CD4-positive, CD25-positive, alpha-beta regulatory T cell (primary cell): Measurements from ENCODE around the gene CDCA7L. TPM values are rescaled to one million over a fixed set of nuclear protein-coding genes. Genes with fewer than 3 reads are reported as not detected.

Experiments used
- ATAC-seq, 2 donors: fragments of 150-1000 bp; cut with Tn5 transposase; one replicate each; pipeline ENCODE4 v1.10.0; 2021; ENCODE audit warnings: low read depth in 2 of 2, moderate number of reproducible peaks in 2 of 2, moderate library complexity in 1 of 2
- DNase-seq, 3 donors: peaks; one replicate each; pipeline versions ENCODE4 v3.0.0 to v3.0.0-alpha.2; 2012 to 2022; ENCODE audit warnings: mixed read lengths in 1 of 3
- H3K27ac ChIP-seq: one replicate; pipeline ENCODE4 v1.7.0; 2013; ENCODE audit warnings: mild to moderate bottlenecking, low read length; ENCODE audit not compliant: insufficient read depth, poor library complexity, severe bottlenecking
- H3K27me3 ChIP-seq: one replicate; pipeline ENCODE4 v1.7.0; 2013; ENCODE audit warnings: low read length; ENCODE audit not compliant: control insufficient read depth, insufficient read depth
- H3K36me3 ChIP-seq: one replicate; pipeline ENCODE4 v1.7.0; 2013; ENCODE audit warnings: mild to moderate bottlenecking, low read length, moderate library complexity; ENCODE audit not compliant: control insufficient read depth, insufficient read depth
- H3K4me1 ChIP-seq: 2 replicates; pipeline ENCODE4 v1.7.0; 2013; ENCODE audit warnings: mild to moderate bottlenecking, low read length; ENCODE audit not compliant: insufficient read depth, control insufficient read depth, poor library complexity, severe bottlenecking
- H3K4me3 ChIP-seq: one replicate; pipeline ENCODE4 v1.7.0; 2013; ENCODE audit warnings: low read depth, mild to moderate bottlenecking, low read length, moderate library complexity
- H3K9me3 ChIP-seq, 2 experiments: 1 replicate in 1 of 2; 2 replicates in 1 of 2; pipeline ENCODE4 v1.7.0; 2013; ENCODE audit warnings: low read length in 2 of 2, mild to moderate bottlenecking in 1 of 2, moderate library complexity in 1 of 2; ENCODE audit not compliant: control insufficient read depth in 2 of 2
- H3K27ac Mint-ChIP-seq, 3 donors: one replicate each; pipeline ENCODE4 v1.8.0; 2020 to 2022; ENCODE audit warnings: mild to moderate bottlenecking in 3 of 3, mixed read lengths in 3 of 3, moderate library complexity in 2 of 3
- H3K27me3 Mint-ChIP-seq: one replicate; pipeline ENCODE4 v1.8.0; 2022; ENCODE audit warnings: mild to moderate bottlenecking, mixed read lengths
- H3K36me3 Mint-ChIP-seq: one replicate; pipeline ENCODE4 v1.8.0; 2020; ENCODE audit warnings: mixed read lengths
- H3K4me1 Mint-ChIP-seq, 4 donors: one replicate each; pipeline ENCODE4 v1.8.0; 2020 to 2022; ENCODE audit warnings: mixed read lengths in 4 of 4, mild to moderate bottlenecking in 1 of 4
- H3K4me3 Mint-ChIP-seq, 4 donors: one replicate each; pipeline ENCODE4 v1.8.0; 2020 to 2022; ENCODE audit warnings: mild to moderate bottlenecking in 4 of 4, mixed read lengths in 4 of 4, moderate library complexity in 3 of 4
- H3K9me3 Mint-ChIP-seq, 7 donors: one replicate each; pipeline ENCODE4 v1.8.0; 2020 to 2022; ENCODE audit warnings: mixed read lengths in 7 of 7, mild to moderate bottlenecking in 3 of 7, moderate library complexity in 2 of 7
- polyA plus RNA-seq, 4 donors: library from polyadenylated mRNA; unstranded; fragments of 300-500 nt; fragmentation: Illumina TruSeq; gene quantifications; one replicate each; pipeline ENCODE4 v1.2.3, GENCODE V29; 2021
- total RNA-seq: library from RNA; stranded (reverse); gene quantifications from one replicate; pipeline ENCODE4 v1.2.3, GENCODE V29; 2022

Gene CDCA7L
- total and polyA plus RNA-seq, 5 donors from 2014 or later: 8.3 to 33.1 (median 22.8) TPM

DNA sequence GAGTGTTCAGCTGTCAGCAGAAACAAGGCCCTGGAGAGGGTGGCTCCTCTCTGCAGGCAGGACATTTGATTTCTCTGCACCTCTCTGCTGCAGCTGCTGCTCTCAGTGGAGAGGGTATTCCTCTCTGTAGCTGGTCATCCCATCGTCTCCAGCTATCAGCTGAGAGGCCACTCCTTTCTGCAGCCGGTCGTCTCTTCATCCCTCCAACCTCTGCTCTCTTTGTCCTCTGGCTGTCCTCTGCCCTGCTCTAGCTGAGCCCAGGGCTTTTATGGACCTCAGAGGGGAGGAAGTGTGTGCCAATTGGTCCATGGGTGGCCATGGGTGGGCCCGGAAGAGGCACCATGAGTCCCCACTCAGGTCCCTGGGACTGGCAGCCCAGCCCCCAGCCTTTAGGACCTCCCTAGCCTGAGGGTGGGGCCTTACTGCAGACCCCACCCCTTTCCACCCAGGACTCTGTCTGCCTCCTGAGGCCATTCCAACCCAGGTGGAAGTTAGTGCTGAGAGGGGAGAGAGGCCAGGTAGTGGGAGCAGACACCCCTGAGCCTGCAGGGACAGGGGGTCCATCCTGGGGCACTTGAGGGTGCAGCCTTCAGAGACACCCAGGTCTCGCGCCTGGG lies 26.2 kb upstream of the CDCA7L start:
- Histone ChIP-seq H3K27ac (no peak overlapping the region), H3K4me1 (no peaks in the 10 kb centered on the region), H3K36me3 (no peaks in the 10 kb centered on the region), H3K9me3 (no peaks in the 10 kb centered on the region), H3K4me3 (no peak overlapping the region), H3K27me3 (no peaks in the 10 kb centered on the region)
- Mint-ChIP-seq H3K9me3 (no peaks in the 10 kb centered on the region), H3K4me3 (no peak overlapping the region), H3K4me1 (peaks cover 0 to 5% (median 4%) of the 10 kb centered on the region in 4 donors), H3K27ac (no peak overlapping the region), H3K36me3 (no peaks in the 10 kb centered on the region), H3K27me3 (peaks cover 7% of the 10 kb centered on the region)
- DNase-seq (no peak), ATAC-seq (no peak)

DNA sequence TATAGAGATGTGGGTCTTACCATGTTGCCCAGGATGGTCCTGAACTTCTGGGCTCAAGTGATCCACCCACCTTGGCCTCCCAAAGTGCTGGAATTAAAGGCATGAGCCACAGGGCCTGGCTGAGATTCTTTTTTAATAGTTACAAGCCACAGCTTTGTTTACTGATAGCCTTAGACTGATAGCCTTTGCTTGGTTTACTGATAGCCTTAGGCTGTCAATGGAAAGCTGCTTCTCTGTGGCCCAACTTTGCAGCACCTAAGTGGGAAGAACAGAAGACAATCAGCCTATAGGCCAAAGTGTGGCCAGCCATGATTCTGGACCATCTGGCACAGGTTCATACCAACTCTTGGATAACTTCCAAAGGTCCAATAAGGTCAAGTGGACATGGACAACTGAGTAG lies 24.1 kb upstream of the CDCA7L start:
- Mint-ChIP-seq H3K27me3 (peaks cover 7% of the 10 kb centered on the region), H3K4me1 (peaks cover 0 to 5% (median 4%) of the 10 kb centered on the region in 4 donors), H3K4me3 (no peak overlapping the region), H3K36me3 (no peaks in the 10 kb centered on the region), H3K9me3 (no peaks in the 10 kb centered on the region), H3K27ac (no peak overlapping the region)
- no peaks in the 10 kb centered on the region for H3K36me3 ChIP-seq
- no peak overlapping the region for H3K27ac ChIP-seq
- ATAC-seq (no peak), DNase-seq (no peak)
- no peaks in the 10 kb centered on the region for H3K4me1 ChIP-seq
- H3K9me3 ChIP-seq: no peaks in the 10 kb centered on the region
- H3K4me3 ChIP-seq: no peak overlapping the region
- H3K27me3 ChIP-seq: no peaks in the 10 kb centered on the region

DNA sequence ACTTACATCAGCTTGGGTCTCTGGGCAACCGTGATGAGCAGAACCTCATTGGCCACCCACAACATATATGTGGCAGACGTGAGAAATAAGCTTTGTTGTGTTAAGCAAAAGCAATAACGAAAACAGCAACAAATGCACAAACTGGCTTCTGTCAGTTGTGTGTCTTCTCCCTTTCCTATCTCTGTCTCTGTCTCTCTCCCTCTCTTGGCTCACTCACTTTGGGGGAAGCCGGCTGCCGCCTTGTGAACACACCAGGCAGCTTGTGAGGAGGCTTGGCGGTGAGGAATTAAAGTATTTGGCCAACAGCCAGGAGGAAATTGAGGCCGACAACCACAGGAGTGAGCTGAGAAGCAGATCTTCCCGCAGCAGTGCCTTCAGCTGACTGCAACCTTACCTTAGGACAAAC lies 21.9 kb upstream of the CDCA7L start:
- no peaks in the 10 kb centered on the region for H3K27me3 ChIP-seq
- peaks cover 4% of the 10 kb centered on the region for H3K27me3 Mint-ChIP-seq
- H3K4me3 ChIP-seq: no peak overlapping the region
- H3K27ac Mint-ChIP-seq: no peak overlapping the region
- no peaks in the 10 kb centered on the region for H3K36me3 ChIP-seq
- H3K4me1 Mint-ChIP-seq: peaks cover 0 to 5% (median 4%) of the 10 kb centered on the region in 4 donors
- H3K4me3 Mint-ChIP-seq: peak overlapping the region in 1 of 4 donors; percentile 36
- peak in 1 of 3 donors; percentile 15 for DNase-seq
- no peak overlapping the region for H3K27ac ChIP-seq
- H3K9me3 Mint-ChIP-seq: no peaks in the 10 kb centered on the region
- no peak for ATAC-seq
- no peaks in the 10 kb centered on the region for H3K36me3 Mint-ChIP-seq
- no peaks in the 10 kb centered on the region for H3K9me3 ChIP-seq
- no peaks in the 10 kb centered on the region for H3K4me1 ChIP-seq

DNA sequence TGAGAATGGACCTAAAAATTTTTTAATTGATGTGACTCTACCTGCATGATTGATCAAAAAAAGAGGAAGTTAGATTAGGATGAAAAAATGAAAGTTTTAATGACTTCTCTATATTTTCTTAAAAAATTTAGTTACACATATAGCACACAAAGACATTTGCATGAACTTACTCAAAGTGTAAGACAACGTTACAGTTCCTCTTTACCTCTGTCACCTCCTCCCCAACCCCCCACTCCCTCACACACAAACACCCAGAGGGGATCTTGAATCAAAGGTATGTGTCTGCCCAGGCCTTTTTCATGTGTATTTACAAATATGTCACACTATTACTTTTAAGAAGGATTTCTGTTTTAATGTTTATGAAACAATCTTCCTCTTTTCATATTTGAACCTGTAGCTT lies 20.6 kb upstream of the CDCA7L start:
- H3K36me3 Mint-ChIP-seq: no peaks in the 10 kb centered on the region
- Histone ChIP-seq H3K27me3 (no peaks in the 10 kb centered on the region), H3K27ac (no peak overlapping the region), H3K36me3 (no peaks in the 10 kb centered on the region), H3K4me1 (no peaks in the 10 kb centered on the region), H3K4me3 (no peak overlapping the region), H3K9me3 (no peaks in the 10 kb centered on the region)
- no peak overlapping the region for H3K27ac Mint-ChIP-seq
- no peaks in the 10 kb centered on the region for H3K9me3 Mint-ChIP-seq
- H3K4me1 Mint-ChIP-seq: peaks cover 0 to 5% (median 4%) of the 10 kb centered on the region in 4 donors
- DNase-seq (no peak), ATAC-seq (no peak)
- peaks cover 6% of the 10 kb centered on the region for H3K27me3 Mint-ChIP-seq
- no peak overlapping the region for H3K4me3 Mint-ChIP-seq

DNA sequence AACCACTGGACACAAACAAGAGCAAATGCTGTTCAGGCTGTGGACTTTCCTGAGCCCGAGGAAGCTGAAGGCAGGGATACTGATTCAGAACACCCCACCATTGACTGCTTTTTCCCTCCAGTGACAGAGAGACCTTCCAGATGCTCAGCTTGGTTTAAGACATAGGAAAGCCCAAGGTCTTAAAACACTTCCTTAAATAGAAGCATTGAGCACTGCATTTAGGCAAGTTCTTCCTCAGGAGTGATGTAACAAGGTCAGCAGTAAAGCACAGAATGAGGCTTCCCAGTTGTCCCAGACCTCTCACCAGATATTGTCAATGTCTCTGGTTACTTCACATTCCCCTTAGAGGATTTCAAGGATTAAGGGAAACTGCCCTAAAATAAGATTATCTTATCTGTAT lies 19.6 kb upstream of the CDCA7L start:
- Histone ChIP-seq H3K4me3 (no peak overlapping the region), H3K27ac (no peak overlapping the region), H3K9me3 (no peaks in the 10 kb centered on the region), H3K36me3 (no peaks in the 10 kb centered on the region), H3K4me1 (no peaks in the 10 kb centered on the region), H3K27me3 (no peaks in the 10 kb centered on the region)
- H3K27ac Mint-ChIP-seq: no peak overlapping the region
- ATAC-seq: no peak
- peaks cover 0 to 5% (median 4%) of the 10 kb centered on the region in 4 donors for H3K4me1 Mint-ChIP-seq
- H3K9me3 Mint-ChIP-seq: no peaks in the 10 kb centered on the region
- H3K4me3 Mint-ChIP-seq: no peak overlapping the region
- DNase-seq: no peak
- peaks cover 6% of the 10 kb centered on the region for H3K27me3 Mint-ChIP-seq
- no peaks in the 10 kb centered on the region for H3K36me3 Mint-ChIP-seq

DNA sequence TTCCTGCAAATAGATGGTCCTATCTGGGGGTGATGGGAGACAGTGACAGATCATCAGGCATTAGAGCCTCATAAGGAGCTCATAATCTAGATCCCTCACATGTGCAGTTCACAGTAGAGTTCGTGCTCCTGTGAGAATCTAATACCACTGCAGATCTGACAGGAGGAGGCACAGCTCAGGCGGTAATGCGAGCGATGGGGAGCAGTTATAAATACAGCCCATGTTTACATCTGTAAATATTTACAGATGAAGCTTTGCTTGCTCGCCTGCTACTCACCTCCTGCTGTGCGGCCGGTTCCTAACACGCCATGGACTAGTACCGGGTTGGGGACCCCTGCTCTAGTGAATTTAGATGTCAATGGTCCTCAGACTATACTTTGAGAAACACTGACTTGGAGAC lies 17.0 kb upstream of the CDCA7L start:
- H3K9me3 Mint-ChIP-seq: no peaks in the 10 kb centered on the region
- H3K36me3 Mint-ChIP-seq: no peaks in the 10 kb centered on the region
- Histone ChIP-seq H3K9me3 (no peaks in the 10 kb centered on the region), H3K27ac (no peak overlapping the region), H3K4me1 (no peaks in the 10 kb centered on the region), H3K36me3 (no peaks in the 10 kb centered on the region), H3K4me3 (no peak overlapping the region), H3K27me3 (no peaks in the 10 kb centered on the region)
- peaks cover 0 to 3% (median 1%) of the 10 kb centered on the region in 4 donors for H3K4me1 Mint-ChIP-seq
- peaks cover 6% of the 10 kb centered on the region for H3K27me3 Mint-ChIP-seq
- no peak overlapping the region for H3K27ac Mint-ChIP-seq
- ATAC-seq (no peak), DNase-seq (no peak)
- H3K4me3 Mint-ChIP-seq: no peak overlapping the region

DNA sequence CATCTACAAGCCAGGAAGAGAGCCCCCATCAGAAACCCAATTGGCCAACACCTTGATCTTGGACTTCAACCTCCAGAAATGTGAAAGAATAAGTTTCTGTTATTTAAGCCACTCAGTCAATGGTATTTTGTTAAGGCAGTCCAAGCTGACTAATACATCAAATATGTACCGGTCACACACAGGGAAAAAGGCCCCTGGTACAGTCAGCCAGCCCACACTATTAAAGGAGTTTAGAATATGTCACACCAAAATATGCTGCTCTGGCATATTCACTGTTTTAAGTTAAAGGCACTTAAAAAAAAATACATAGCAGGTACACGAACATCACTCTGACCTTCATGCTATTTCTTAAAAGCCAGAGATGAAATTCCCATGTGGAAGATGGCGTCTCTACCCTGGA lies 15.2 kb upstream of the CDCA7L start:
- Mint-ChIP-seq H3K36me3 (no peaks in the 10 kb centered on the region), H3K9me3 (no peaks in the 10 kb centered on the region), H3K4me1 (no peaks in the 10 kb centered on the region), H3K4me3 (no peak overlapping the region), H3K27me3 (peaks cover 6% of the 10 kb centered on the region), H3K27ac (no peak overlapping the region)
- Histone ChIP-seq H3K27ac (no peak overlapping the region), H3K36me3 (no peaks in the 10 kb centered on the region), H3K9me3 (no peaks in the 10 kb centered on the region), H3K4me1 (no peaks in the 10 kb centered on the region), H3K27me3 (no peaks in the 10 kb centered on the region), H3K4me3 (no peak overlapping the region)
- ATAC-seq (no peak), DNase-seq (no peak)

DNA sequence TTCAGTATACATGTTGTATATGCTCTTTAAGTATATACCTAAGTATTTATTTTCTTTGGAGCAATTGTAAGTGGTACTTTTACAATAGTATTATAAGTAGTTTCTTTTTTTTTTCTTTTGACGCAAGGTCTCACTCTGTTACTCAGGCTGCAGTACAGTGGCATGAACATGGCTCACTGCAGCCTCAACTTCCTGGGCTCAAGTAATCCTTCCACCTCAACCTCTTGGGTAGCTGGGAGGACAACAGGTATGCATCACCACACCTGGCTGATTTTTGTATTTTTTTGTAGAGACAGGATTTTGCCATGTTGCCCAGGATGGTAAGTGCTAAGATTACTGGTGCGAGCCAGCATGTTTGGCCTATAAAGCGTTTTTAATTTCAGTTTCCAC lies 13.7 kb upstream of the CDCA7L start:
- Mint-ChIP-seq H3K4me1 (no peaks in the 10 kb centered on the region), H3K27me3 (peaks cover 6% of the 10 kb centered on the region), H3K4me3 (no peak overlapping the region), H3K9me3 (no peaks in the 10 kb centered on the region), H3K36me3 (no peaks in the 10 kb centered on the region), H3K27ac (no peak overlapping the region)
- no peaks in the 10 kb centered on the region for H3K4me1 ChIP-seq
- no peaks in the 10 kb centered on the region for H3K27me3 ChIP-seq
- H3K36me3 ChIP-seq: no peaks in the 10 kb centered on the region
- ATAC-seq (no peak), DNase-seq (no peak)
- no peak overlapping the region for H3K4me3 ChIP-seq
- H3K27ac ChIP-seq: no peak overlapping the region
- H3K9me3 ChIP-seq: no peaks in the 10 kb centered on the region
